Measurements from ENCODE around the gene CDX1.

Gene CDX1

DNA sequence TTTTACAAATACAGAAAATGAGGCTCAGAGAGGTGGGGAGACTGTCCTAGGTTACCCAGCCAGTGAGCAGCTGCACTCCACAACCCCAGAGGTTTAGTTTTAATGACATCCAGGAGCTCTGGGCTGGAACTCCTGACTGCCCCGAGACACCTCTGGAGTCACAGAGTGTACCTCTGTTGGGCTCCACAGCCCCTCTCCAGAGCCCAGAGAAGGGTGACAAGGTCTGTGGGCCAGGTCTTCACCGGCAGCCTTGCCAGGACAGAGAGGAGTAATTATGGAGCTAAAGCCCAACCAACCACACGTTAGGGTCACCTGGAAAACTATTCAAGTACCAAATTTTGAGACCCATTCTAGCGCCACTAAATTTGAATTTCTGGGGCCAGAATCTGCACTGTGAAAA lies 11.1 kb downstream of the CDX1 start:
- H3K4me3 ChIP-seq (ENCODE audit: low read depth, low read length): no peak overlapping the region
- TF ChIP-seq, protein P1, sequence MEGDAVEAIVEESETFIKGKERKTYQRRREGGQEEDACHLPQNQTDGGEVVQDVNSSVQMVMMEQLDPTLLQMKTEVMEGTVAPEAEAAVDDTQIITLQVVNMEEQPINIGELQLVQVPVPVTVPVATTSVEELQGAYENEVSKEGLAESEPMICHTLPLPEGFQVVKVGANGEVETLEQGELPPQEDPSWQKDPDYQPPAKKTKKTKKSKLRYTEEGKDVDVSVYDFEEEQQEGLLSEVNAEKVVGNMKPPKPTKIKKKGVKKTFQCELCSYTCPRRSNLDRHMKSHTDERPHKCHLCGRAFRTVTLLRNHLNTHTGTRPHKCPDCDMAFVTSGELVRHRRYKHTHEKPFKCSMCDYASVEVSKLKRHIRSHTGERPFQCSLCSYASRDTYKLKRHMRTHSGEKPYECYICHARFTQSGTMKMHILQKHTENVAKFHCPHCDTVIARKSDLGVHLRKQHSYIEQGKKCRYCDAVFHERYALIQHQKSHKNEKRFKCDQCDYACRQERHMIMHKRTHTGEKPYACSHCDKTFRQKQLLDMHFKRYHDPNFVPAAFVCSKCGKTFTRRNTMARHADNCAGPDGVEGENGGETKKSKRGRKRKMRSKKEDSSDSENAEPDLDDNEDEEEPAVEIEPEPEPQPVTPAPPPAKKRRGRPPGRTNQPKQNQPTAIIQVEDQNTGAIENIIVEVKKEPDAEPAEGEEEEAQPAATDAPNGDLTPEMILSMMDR (IDR thresholded peaks at IDR 0.05; ENCODE audit: borderline replicate concordance, insufficient read depth, low read depth, low read length): no peak

DNA sequence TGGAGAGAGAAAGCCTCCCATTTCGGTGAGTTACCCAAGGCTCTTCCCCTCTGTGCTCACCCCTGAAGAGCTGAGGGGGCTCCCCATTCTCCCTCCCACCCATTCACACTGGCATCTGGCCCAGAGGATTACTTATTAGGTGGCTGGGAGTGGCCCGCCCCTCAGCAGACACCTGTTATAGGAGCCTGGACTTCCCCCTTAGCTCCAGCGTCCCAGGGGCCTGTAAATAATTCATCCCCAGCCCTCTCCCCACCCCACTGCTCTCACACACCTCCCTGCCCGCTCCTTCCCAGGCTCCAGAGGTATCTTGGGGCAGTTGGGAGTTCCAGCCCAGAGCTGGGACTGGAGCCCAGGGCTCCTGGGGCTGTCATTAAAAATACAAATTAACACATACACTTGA lies 11.7 kb downstream of the CDX1 start:
- H3K4me3 ChIP-seq (ENCODE audit: low read depth, low read length): no peak overlapping the region
- TF ChIP-seq, protein P1 (IDR thresholded peaks at IDR 0.05; ENCODE audit: borderline replicate concordance, insufficient read depth, low read depth, low read length): no peak

DNA sequence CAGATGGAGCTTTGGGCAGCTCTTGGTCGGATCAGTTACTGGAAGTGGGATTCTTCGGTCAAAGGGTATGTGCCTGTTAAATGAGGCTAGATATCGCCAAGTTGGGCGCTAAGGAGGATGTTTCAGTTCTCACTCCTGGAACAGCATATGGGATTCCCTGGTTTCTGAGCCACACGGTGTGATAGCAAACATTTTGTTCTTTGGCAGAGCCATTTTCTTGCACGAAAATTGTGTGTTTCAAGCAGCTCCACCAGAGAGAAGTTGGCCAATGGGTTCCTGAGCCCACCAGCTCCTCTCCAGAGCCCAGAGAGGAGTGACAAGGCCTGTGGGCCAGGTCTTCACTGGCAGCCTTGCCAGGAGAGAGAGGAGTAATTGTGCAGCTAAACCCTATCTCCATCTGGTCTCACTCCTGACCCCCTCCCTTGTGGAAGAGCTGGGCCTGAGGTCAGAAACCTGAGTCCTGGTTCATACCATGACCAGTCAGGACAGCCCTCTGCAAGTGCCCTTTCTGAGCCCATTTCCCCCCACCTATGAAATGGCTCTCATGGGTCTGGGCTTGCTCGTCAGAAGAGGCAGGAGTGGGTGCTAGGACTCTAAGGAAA lies 12.5 kb downstream of the CDX1 start:
- TF ChIP-seq, protein P1 (IDR thresholded peaks at IDR 0.05; ENCODE audit: borderline replicate concordance, insufficient read depth, low read depth, low read length): no peak
- H3K4me3 ChIP-seq (ENCODE audit: low read depth, low read length): no peak overlapping the region

DNA sequence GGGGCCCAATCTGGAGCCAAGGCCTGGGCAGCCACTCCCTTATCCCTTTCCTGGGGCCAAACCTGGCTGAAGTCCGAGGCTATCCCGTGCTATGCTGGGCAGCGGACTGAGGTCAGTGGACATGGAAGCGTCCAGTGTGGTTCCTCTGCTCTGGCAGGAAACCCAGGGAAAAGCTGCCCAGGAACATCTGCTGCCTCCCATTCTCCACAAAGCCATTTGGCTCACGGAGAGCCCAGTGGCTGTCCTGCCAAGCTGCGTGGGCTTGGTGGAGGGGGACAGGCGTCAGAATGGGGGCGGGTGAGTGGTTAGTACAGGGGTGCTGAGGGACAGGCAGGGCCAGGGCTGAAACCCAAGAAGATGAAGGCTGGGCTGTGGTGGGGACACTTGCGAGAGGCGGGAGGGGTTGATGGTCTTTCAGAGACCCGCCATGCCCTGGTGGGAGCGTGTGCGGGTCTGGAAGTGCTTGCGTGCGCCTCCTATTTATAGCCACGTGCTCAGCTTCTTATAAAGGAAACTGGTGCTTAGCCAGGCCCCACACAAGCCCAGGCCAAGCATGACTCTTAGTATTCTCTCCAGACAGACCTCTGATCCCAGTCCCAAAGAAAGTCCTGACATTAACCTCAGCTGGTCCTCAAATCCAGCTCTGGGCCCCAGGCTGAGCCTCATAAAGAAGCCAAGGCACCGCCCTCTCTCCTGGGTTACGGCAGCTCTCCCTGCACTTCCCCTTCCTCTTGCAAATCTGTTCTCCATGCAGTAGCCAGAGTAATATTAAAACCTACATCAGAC lies 13.9 kb downstream of the CDX1 start:
- TF ChIP-seq, protein P1 (IDR thresholded peaks at IDR 0.05; ENCODE audit: borderline replicate concordance, insufficient read depth, low read depth, low read length): no peak

DNA sequence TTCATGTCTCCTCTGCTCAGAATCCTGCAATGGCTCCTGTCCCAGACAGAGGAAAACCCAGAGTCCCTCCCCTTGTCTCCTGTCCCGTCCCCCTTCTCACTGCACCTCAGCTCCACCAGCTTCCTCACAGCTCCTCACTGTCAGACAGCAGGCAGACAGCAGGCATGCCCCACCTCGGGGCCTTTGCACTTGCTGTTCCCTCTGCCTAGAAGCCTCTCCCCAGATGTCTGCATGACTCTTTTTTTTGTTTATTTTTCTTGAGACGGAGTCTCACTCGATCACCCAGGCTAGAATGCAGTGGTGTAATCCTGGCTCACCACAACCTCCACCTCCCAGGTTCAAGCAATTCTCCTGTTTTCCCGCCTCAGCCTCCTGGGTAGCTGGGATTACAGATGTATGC lies 14.4 kb downstream of the CDX1 start:
- TF ChIP-seq, protein P1 (IDR thresholded peaks at IDR 0.05; ENCODE audit: borderline replicate concordance, insufficient read depth, low read depth, low read length): no peak
- no peak overlapping the region for H3K4me3 ChIP-seq (ENCODE audit: low read depth, low read length)

More for the DNA sequence above, 13.9 kb downstream of the CDX1 start:
- H3K4me3 ChIP-seq (ENCODE audit: low read depth, low read length): no peak overlapping the region

DNA sequence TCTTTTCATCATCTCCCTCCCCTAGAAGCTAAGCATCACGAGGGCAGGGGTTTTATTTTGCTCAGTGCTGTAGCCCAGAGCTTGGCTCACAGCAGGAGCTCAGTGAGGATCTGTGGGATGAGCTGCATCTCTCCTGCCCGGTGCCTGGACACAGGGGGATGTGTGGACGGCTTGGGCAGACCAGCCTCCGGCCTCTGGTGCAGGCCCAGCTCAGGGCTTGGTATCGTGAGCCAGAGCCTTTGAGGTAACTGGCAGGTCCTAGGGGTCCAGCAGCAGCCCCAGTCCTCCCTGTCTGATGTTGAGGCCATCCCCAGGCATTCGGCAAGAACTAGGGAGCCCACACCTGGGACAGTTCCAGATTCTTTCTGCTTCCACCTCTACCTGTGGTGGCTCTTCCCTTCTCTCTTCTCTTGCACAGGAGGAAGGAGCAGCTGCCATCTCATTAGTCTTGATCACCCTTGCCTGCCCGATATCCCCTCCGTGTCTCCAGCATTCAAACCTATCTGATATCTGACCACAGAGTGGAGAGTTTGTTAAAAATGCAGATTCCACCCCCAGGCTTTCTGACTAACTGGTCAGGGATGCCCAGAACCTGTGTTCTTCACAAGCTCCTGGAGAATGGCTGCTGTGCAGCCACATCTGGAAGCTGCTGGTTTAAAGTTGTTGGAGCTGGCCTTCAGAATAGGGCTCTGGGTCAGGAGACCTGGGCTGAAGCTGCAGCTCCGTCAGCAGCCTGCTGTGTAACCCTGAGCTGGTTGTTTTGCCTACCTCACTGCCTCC lies 15.4 kb downstream of the CDX1 start:
- TF ChIP-seq, protein P1 (IDR thresholded peaks at IDR 0.05; ENCODE audit: borderline replicate concordance, insufficient read depth, low read depth, low read length): no peak
- no peak overlapping the region for H3K4me3 ChIP-seq (ENCODE audit: low read depth, low read length)
